Measurements from ENCODE around the gene CYP4A22. TPM values are rescaled to one million over a fixed set of nuclear protein-coding genes. Genes with fewer than 3 reads are reported as not detected.
A peak's percentile ranks its signal among the peaks of the same experiment; 100 is the strongest.

CYP4A22 gene
- total and polyA plus RNA-seq, 9 of the 15 experiments (the other 6 are each of a cell fraction or from before 2014, with no cell fraction given) = 0.07 TPM; not detected in 8

- no peak overlapping the region for H3K27ac ChIP-seq (ENCODE audit: extremely low read depth, low read depth, low read length)
- WGBS (ENCODE audit: insufficient coverage, low coverage, missing lambda C conversion rate) = 70% methylated on average over 3 of the region's 5 CpGs
- H3K9ac ChIP-seq (ENCODE audit: insufficient read depth in 1 of 2, low read depth in 2 of 2, low read length in 2 of 2) = no peak overlapping the region
- H4K20me1 ChIP-seq (replicated peaks; ENCODE audit: control insufficient read depth, insufficient read depth, low read length) = no peaks in the 10 kb centered on the region
- H3K27me3 ChIP-seq (ENCODE audit: control insufficient read depth in 2 of 2, insufficient read depth in 2 of 2, low read length in 2 of 2) = no peaks in the 10 kb centered on the region
- DNase-seq (ENCODE audit: extremely low read depth in 1 of 4, low spot score in 3 of 4) (peak in 3 of 4 experiments; percentile 37 to 46 (median 45)), FAIRE-seq (no peak), ATAC-seq (no peak)
- no peak overlapping the region for H3K4me3 ChIP-seq
- no TSS peak for BruUV-seq (replicated peaks)
- intact Hi-C loops (cut with micrococcal nuclease) = loop anchor here (5.0 kb wide), 1 partner anchor 148 kb away; the partner anchor contains the start of gene CMPK1
- H2AFZ ChIP-seq (ENCODE audit: low read depth, low read length) = no peak overlapping the region
- H3K79me2 ChIP-seq (ENCODE audit: control insufficient read depth, insufficient read depth, low read length) = peaks cover 8% of the 10 kb centered on the region; the same call in 2 of the 3 replicates
- in situ Hi-C loops (cut with MboI) = loop anchor here (10.0 kb wide), 1 partner anchor 521 kb away; no protein-coding TSS in a partner anchor
- no peak overlapping the region for H3K4me2 ChIP-seq (ENCODE audit: insufficient read depth, low read length)
- peaks cover 49 to 74% of the 10 kb centered on the region in 2 experiments for H3K4me1 ChIP-seq (replicated peaks in 1 of 2; ENCODE audit: control insufficient read depth in 2 of 2, insufficient read depth in 2 of 2, low read length in 2 of 2)
- H3K9me1 ChIP-seq (ENCODE audit: control insufficient read depth, insufficient read depth, low read length) = no peaks in the 10 kb centered on the region
- no peaks in the 10 kb centered on the region for H3K36me3 ChIP-seq (ENCODE audit: control insufficient read depth, insufficient read depth, low read length)
- CTCF ChIA-PET (ENCODE audit: low intra/inter-chr PET ratio) = no interaction called here
- H3K9me3 ChIP-seq (replicated peaks; ENCODE audit: control insufficient read depth, insufficient read depth, low read depth, low read length) = no peaks in the 10 kb centered on the region
- POLR2A ChIA-PET = interaction anchor here (0.9 to 7.1 kb wide), 6 partner anchors 10 to 78 kb away, joined by 3 to 65 read pairs (median 4); no protein-coding TSS in a partner anchor
- TF ChIP-seq CHD2 (IDR thresholded peaks at IDR 0.05; ENCODE audit: low read depth, low read length) = peak; percentile 50; the same call in 1 of the 2 replicates
- no peak for TF ChIP-seq L3MBTL2 (IDR thresholded peaks at IDR 0.05)
- peak in 1 of 2 experiments; percentile 73; a peak in 2 of 4 replicates for TF ChIP-seq KDM1A (IDR thresholded peaks at IDR 0.05)
- no peak for TF ChIP-seq BCOR (IDR thresholded peaks at IDR 0.05)
- TF ChIP-seq SNIP1 (IDR thresholded peaks at IDR 0.05; ENCODE audit: low read depth) = no peak
- TF ChIP-seq TRIM24 (IDR thresholded peaks at IDR 0.05) = peak; percentile 7 to 80; a peak in 2 of 4 replicates
- TF ChIP-seq KLF1 (tag; IDR thresholded peaks at IDR 0.05) = no peak
- 0 out of 2 replicates have a peak, but pooled peaks have one; percentile 49 for TF ChIP-seq ZNF444 (CRISPR knock-in tag; IDR thresholded peaks at IDR 0.05)
- TF ChIP-seq KDM2B (CRISPR knock-in tag; IDR thresholded peaks at IDR 0.05) = no peak
- no peak for TF ChIP-seq ELF4 (CRISPR knock-in tag; IDR thresholded peaks at IDR 0.05)
- TF ChIP-seq BMI1 (IDR thresholded peaks at IDR 0.05; ENCODE audit: low read length) = no peak
- TF ChIP-seq HDAC1 (IDR thresholded peaks at IDR 0.05) = 0 out of 4 replicates have a peak, but pooled peaks of 1 of the 2 experiments have one; percentile 13
- 0 out of 2 replicates have a peak, but pooled peaks have one; percentile 8 for TF ChIP-seq STAT5A (IDR thresholded peaks at IDR 0.05; ENCODE audit: borderline replicate concordance, low read length)
- no peak for TF ChIP-seq ZFP91 (CRISPR knock-in tag; IDR thresholded peaks at IDR 0.05)
- no peak for TF ChIP-seq MBD2 (IDR thresholded peaks at IDR 0.05; ENCODE audit: borderline replicate concordance, low read depth)
- TF ChIP-seq E2F6 (IDR thresholded peaks at IDR 0.05; ENCODE audit: borderline replicate concordance in 1 of 2, extremely low read depth in 1 of 2, insufficient read depth in 1 of 2, insufficient read length in 1 of 2, low read depth in 1 of 2, low read length in 1 of 2, poor library complexity in 1 of 2, severe bottlenecking in 1 of 2) = no peak
- TF ChIP-seq MLX (CRISPR knock-in tag; conservative IDR thresholded peaks at IDR 0.05) = no peak
- TF ChIP-seq ZNF740 (CRISPR knock-in tag; IDR thresholded peaks at IDR 0.05) = no peak
- no peak for TF ChIP-seq ZNF740 (tag; IDR thresholded peaks at IDR 0.05)
These were observed 47.0 kb downstream of the CYP4A22 start for GRCh38 chr1:47184090-47184821.

Measured in K562 (cell line).